CD4-positive, alpha-beta T cell (primary cell): Measurements from ENCODE around the gene PAF1. TPM values are rescaled to one million over a fixed set of nuclear protein-coding genes. Genes with fewer than 3 reads are reported as not detected.

Experiments used
- ATAC-seq: fragments of 200-7000 bp; cut with Tn5 transposase; one replicate; pipeline ENCODE4 v1.10.0; 2022; ENCODE audit warnings: mild to moderate bottlenecking; ENCODE audit not compliant: poor library complexity
- CTCF ChIA-PET: fragments of 350-600 bp; sonication (Branson Sonifier 250); formaldehyde crosslinking; loops from one replicate; lab custom pipeline; 2021; ENCODE audit warnings: antibody characterized with exemption, inconsistent platforms; lab: Charles Lee
- POLR2A ChIA-PET: fragments of 350-600 bp; sonication (Branson Sonifier 250); formaldehyde crosslinking; loops from one replicate; lab custom pipeline; 2021; ENCODE audit warnings: antibody characterized with exemption, inconsistent platforms; lab: Charles Lee
- DNase-seq, 14 experiments: peaks; one replicate each; pipeline ENCODE4 v3.0.0-alpha.2; 2013 to 2020; ENCODE audit warnings: mixed read lengths in 2 of 14
- H3K27ac ChIP-seq, 2 donors: one replicate each; pipeline versions ENCODE4 v1.5.1 to v1.7.0; 2013; ENCODE audit warnings: low read length in 2 of 2, low read depth in 1 of 2, mild to moderate bottlenecking in 1 of 2
- H3K27me3 ChIP-seq, 2 experiments: 1 replicate in 1 of 2; 2 replicates in 1 of 2; pipeline versions ENCODE4 v1.6.1 to v1.7.0; 2013; ENCODE audit warnings: low read length in 2 of 2, control low read depth in 1 of 2, mild to moderate bottlenecking in 1 of 2, moderate library complexity in 1 of 2; ENCODE audit not compliant: insufficient read depth in 2 of 2, control insufficient read depth in 1 of 2
- H3K36me3 ChIP-seq: one replicate; pipeline ENCODE4 v1.6.1; 2013; ENCODE audit warnings: low read length, control low read depth; ENCODE audit not compliant: insufficient read depth
- H3K4me1 ChIP-seq: one replicate; pipeline ENCODE4 v1.6.1; 2013; ENCODE audit warnings: low read length, control low read depth; ENCODE audit not compliant: insufficient read depth
- H3K4me3 ChIP-seq: one replicate; pipeline ENCODE4 v1.5.1; 2013; ENCODE audit warnings: mild to moderate bottlenecking, low read length, moderate library complexity
- H3K9me3 ChIP-seq, 2 experiments: 1 replicate in 1 of 2; 2 replicates in 1 of 2; pipeline versions ENCODE4 v1.6.1 to v1.7.0; 2013; ENCODE audit warnings: low read length in 2 of 2, mild to moderate bottlenecking in 2 of 2, control low read depth in 1 of 2, moderate library complexity in 1 of 2; ENCODE audit not compliant: control insufficient read depth in 1 of 2, insufficient read depth in 1 of 2
- H3K27ac Mint-ChIP-seq: one replicate; pipeline ENCODE4 v1.8.0; 2020; ENCODE audit warnings: mixed read lengths
- H3K27me3 Mint-ChIP-seq: one replicate; pipeline ENCODE4 v1.8.0; 2021; ENCODE audit warnings: mixed read lengths
- H3K36me3 Mint-ChIP-seq: one replicate; pipeline ENCODE4 v1.8.0; 2021; ENCODE audit warnings: low read depth, mixed read lengths
- H3K4me1 Mint-ChIP-seq: one replicate; pipeline ENCODE4 v1.8.0; 2021; ENCODE audit warnings: low read depth, mixed read lengths
- H3K4me3 Mint-ChIP-seq: one replicate; pipeline ENCODE4 v1.8.0; 2020; ENCODE audit warnings: mild to moderate bottlenecking, mixed read lengths
- H3K9me3 Mint-ChIP-seq: one replicate; pipeline ENCODE4 v1.8.0; 2020; ENCODE audit warnings: mixed read lengths
- intact Hi-C, 2 experiments: fragments of 100-400 bp; cut with DNase I in 1 of 2; cut with micrococcal nuclease in 1 of 2; formaldehyde crosslinking; loops; one replicate each; pipeline versions ENCODE4 v1.15.1 to v1.9.0; 2023 to 2025; cut with DNase I, micrococcal nuclease
- total RNA-seq, 174 experiments: library from RNA in 2 of 174; stranded (reverse) in 2 of 174; gene quantifications; one replicate each; pipeline ENCODE4 v1.2.3 and lab custom pipeline; 2021 to 2026
- TF ChIP-seq, protein P1 (sequence below): fragments of 200-600 bp; IDR thresholded peaks from one replicate; pipeline ENCODE4 v1.8.0; 2022; ENCODE audit warnings: antibody characterized with exemption, mild to moderate bottlenecking

The PAF1 gene
- total RNA-seq, 2 experiments from 2014 or later: 99.6 to 101 TPM

DNA sequence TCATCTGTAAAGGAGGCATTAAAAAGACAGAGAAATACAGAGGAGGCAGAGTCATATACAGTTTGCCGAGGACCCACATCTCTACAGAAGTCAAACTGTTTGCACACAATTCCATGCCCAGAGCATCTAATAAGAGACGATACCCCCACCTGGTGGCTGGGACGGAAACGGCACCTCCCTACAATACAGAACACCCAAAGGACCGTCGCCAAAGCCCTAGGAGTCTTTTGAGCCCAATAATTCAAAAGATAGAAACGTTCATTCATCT lies 20.9 kb upstream of the PAF1 start:
- ATAC-seq: peak; percentile 48
- TF ChIP-seq, protein P1, sequence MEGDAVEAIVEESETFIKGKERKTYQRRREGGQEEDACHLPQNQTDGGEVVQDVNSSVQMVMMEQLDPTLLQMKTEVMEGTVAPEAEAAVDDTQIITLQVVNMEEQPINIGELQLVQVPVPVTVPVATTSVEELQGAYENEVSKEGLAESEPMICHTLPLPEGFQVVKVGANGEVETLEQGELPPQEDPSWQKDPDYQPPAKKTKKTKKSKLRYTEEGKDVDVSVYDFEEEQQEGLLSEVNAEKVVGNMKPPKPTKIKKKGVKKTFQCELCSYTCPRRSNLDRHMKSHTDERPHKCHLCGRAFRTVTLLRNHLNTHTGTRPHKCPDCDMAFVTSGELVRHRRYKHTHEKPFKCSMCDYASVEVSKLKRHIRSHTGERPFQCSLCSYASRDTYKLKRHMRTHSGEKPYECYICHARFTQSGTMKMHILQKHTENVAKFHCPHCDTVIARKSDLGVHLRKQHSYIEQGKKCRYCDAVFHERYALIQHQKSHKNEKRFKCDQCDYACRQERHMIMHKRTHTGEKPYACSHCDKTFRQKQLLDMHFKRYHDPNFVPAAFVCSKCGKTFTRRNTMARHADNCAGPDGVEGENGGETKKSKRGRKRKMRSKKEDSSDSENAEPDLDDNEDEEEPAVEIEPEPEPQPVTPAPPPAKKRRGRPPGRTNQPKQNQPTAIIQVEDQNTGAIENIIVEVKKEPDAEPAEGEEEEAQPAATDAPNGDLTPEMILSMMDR: peak; percentile 92
- intact Hi-C loops: loop anchor here (1.0 to 10.0 kb wide), 10 partner anchors 10 to 289 kb away; partner anchors contain the start of genes MED29 (in 1 of the 2), PAF1 (in 1 of the 2), PAK4 (in 1 of the 2) and RPS16 (in 1 of the 2)
- H3K27ac Mint-ChIP-seq: peak overlapping the region; percentile 98
- Histone ChIP-seq H3K4me3 (peak overlapping the region; percentile 100), H3K9me3 (no peaks in the 10 kb centered on the region), H3K4me1 (peaks cover 72% of the 10 kb centered on the region), H3K27me3 (no peaks in the 10 kb centered on the region), H3K36me3 (peaks cover 29% of the 10 kb centered on the region), H3K27ac (peak overlapping the region; percentile 100)
- ChIA-PET CTCF (interaction anchor here (0.9 to 2.5 kb wide), 17 partner anchors 8 to 129 kb away, joined by 3 to 102 read pairs (median 7); partner anchors contain the start of genes EID2B, MED29, PAF1 and RPS16), POLR2A (interaction anchor here (1.1 to 2.6 kb wide), 13 partner anchors 10 to 434 kb away, joined by 3 to 119 read pairs (median 6); partner anchors contain the start of genes FBL, MED29, PAF1 and RPS16)
- H3K4me3 Mint-ChIP-seq: peak overlapping the region; percentile 95
- H3K9me3 Mint-ChIP-seq: no peaks in the 10 kb centered on the region
- H3K4me1 Mint-ChIP-seq: peaks cover 41% of the 10 kb centered on the region
- peaks cover 12% of the 10 kb centered on the region for H3K27me3 Mint-ChIP-seq
- peaks cover 68% of the 10 kb centered on the region for H3K36me3 Mint-ChIP-seq
- peak; percentile 86 to 95 (median 92) for DNase-seq

DNA sequence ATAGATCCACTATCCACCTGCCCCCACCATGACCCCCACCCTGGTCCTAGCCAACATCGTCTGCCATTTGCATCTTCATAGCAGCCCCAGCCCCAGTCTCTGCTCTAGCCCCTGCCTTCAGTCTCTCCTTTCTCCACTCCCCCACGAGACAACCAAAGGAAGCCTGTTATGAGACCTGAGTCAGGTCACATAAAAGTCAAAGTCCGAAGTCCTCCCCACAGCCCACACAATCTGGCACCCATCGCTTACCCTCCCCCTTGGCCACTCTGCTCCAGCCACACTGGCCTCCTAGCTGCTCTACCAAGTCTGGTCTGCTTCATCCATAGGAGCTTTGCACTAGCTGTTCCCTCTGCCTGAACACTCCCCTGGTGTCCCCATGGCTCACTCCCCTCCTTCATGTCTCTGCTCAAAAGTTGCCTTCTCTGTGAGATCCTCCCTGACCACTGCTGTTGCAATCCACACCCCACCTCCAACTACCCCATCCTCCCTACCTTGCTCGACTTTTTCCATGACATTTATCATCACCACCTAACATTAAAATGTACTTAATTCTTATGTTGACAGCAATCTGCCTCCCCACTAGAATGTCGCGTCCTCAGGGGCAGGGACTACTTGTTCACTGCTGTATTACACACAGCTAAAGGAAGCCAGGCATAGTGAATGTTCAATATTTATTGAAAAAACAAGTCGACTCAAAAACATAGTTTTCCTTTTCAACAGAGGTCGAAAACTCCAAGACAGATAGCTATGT lies 20.4 kb upstream of the PAF1 start:
- H3K4me1 ChIP-seq: peaks cover 74% of the 10 kb centered on the region
- intact Hi-C loops: loop anchor here (1.0 to 10.0 kb wide), 3 partner anchors 14 to 289 kb away; partner anchors contain the start of gene PAK4 (in 1 of the 2)
- POLR2A ChIA-PET: interaction anchor here (1.1 to 2.6 kb wide), 13 partner anchors 9 to 435 kb away, joined by 3 to 119 read pairs (median 6); partner anchors contain the start of genes FBL, MED29, PAF1 and RPS16
- H3K9me3 ChIP-seq: no peaks in the 10 kb centered on the region
- Mint-ChIP-seq H3K36me3 (peaks cover 73% of the 10 kb centered on the region), H3K9me3 (no peaks in the 10 kb centered on the region), H3K27me3 (peaks cover 12% of the 10 kb centered on the region), H3K27ac (peak overlapping the region; percentile 98), H3K4me1 (peaks cover 44% of the 10 kb centered on the region), H3K4me3 (peak overlapping the region; percentile 95)
- peaks cover 29% of the 10 kb centered on the region for H3K36me3 ChIP-seq
- DNase-seq (peak in 5 of 14 experiments; percentile 16 to 73 (median 42)), ATAC-seq (no peak)
- no peaks in the 10 kb centered on the region for H3K27me3 ChIP-seq
- peak overlapping the region; percentile 100 for H3K4me3 ChIP-seq
- H3K27ac ChIP-seq: peak overlapping the region; percentile 100
- CTCF ChIA-PET: interaction anchor here (1.0 to 2.5 kb wide), 15 partner anchors 7 to 129 kb away, joined by 3 to 102 read pairs (median 8); partner anchors contain the start of genes EID2B, MED29, PAF1 and RPS16
- TF ChIP-seq, protein P1: no peak

DNA sequence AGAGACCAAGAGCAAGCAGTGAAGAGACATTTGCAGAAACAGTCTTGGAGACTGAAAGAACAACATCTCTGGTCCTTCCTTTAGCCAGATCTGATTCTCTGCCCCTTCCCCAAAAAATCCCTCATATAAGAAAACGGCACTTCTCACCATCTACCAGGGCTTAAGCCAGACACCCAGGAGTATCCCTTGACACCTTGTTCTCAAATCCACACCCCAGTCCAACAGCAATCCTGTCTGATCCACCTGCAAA lies 19.9 kb upstream of the PAF1 start:
- peaks cover 48% of the 10 kb centered on the region for H3K4me1 Mint-ChIP-seq
- peaks cover 79% of the 10 kb centered on the region for H3K4me1 ChIP-seq
- CTCF ChIA-PET: interaction anchor here (1.8 to 2.3 kb wide), 7 partner anchors 9 to 122 kb away, joined by 6 to 102 read pairs (median 9); partner anchors contain the start of genes EID2B, MED29, PAF1 and SAMD4B

More for the DNA sequence above, 19.9 kb upstream of the PAF1 start:
- H3K4me3 Mint-ChIP-seq: peak overlapping the region; percentile 95
- Histone ChIP-seq H3K27me3 (no peaks in the 10 kb centered on the region), H3K9me3 (no peaks in the 10 kb centered on the region), H3K36me3 (peaks cover 29% of the 10 kb centered on the region), H3K27ac (peak overlapping the region; percentile 100), H3K4me3 (peak overlapping the region; percentile 100)
- peaks cover 12% of the 10 kb centered on the region for H3K27me3 Mint-ChIP-seq
- ATAC-seq (no peak), DNase-seq (peak in 1 of 14 experiments; percentile 45)
- POLR2A ChIA-PET: interaction anchor here (2.2 to 2.6 kb wide), 5 partner anchors 9 to 68 kb away, joined by 11 to 119 read pairs (median 48); partner anchors contain the start of genes MED29, PAF1, RPS16 and SAMD4B
- H3K27ac Mint-ChIP-seq: peak overlapping the region; percentile 98
- no peaks in the 10 kb centered on the region for H3K9me3 Mint-ChIP-seq
- peaks cover 76% of the 10 kb centered on the region for H3K36me3 Mint-ChIP-seq
- TF ChIP-seq, protein P1: no peak
- intact Hi-C loops: loop anchor here (1.0 to 10.0 kb wide), 3 partner anchors 13 to 288 kb away; partner anchors contain the start of gene PAK4 (in 1 of the 2)
